ENCODE data around the gene VTI1A.

The VTI1A gene

DNA sequence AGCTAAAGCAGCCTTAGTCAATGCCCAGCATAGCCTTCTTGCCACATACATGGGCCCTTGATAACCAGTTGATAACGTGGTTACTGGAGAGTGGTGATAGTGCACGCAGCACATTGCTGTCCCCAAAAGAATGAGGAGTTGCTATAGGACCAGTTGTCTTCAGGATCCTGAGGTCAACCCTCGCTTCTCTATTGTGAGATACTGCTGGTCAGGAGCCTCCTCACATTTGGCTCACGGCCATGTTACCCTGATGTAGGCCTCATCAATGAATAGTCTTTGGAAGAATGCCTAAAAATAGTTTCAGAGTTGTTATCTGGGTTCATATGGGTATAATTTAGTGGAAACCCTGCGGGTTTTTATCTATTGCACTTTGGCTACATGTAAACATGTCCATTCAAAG lies 230.7 kb downstream of the VTI1A start:
- peaks cover 21% of the 10 kb centered on the region for H3K4me1 ChIP-seq (ENCODE audit: control insufficient read depth, insufficient read depth, low read length)
- no peaks in the 10 kb centered on the region for H3K36me3 ChIP-seq (ENCODE audit: control insufficient read depth, insufficient read depth, low read length)
- no peak overlapping the region for H3K9ac ChIP-seq (ENCODE audit: low read depth, low read length)

DNA sequence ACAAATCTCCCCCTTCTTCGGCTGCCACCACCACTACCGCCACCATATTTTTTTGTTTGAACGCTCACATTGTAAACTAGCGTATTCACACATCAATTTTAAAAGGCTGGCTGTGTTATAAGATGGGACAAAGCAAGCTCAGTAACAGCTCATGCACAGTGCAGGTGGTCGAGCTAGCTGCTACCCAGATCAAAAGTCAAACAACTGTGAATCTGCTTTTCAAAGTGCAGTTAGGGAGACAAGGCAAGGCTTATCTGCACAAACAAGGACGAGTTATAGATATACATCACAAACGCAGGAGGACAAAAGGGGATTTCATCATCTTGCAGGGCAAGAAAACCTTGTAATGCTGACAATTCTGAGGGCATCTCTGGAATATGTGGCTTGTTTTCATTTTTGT lies 231.6 kb downstream of the VTI1A start:
- Histone ChIP-seq H3K9ac (ENCODE audit: low read depth, low read length) (no peak overlapping the region), H3K27me3 (ENCODE audit: control insufficient read depth, insufficient read depth, low read length) (no peaks in the 10 kb centered on the region), H3K9me3 (ENCODE audit: control insufficient read depth, insufficient read depth, low read length) (no peaks in the 10 kb centered on the region), H3K4me1 (ENCODE audit: control insufficient read depth, insufficient read depth, low read length) (peaks cover 21% of the 10 kb centered on the region), H3K36me3 (ENCODE audit: control insufficient read depth, insufficient read depth, low read length) (no peaks in the 10 kb centered on the region), H3K4me3 (ENCODE audit: low read depth, low read length) (no peak overlapping the region)

More for the DNA sequence above, 230.7 kb downstream of the VTI1A start:
- Histone ChIP-seq H3K9me3 (ENCODE audit: control insufficient read depth, insufficient read depth, low read length) (no peaks in the 10 kb centered on the region), H3K27me3 (ENCODE audit: control insufficient read depth, insufficient read depth, low read length) (no peaks in the 10 kb centered on the region), H3K4me3 (ENCODE audit: low read depth, low read length) (no peak overlapping the region)

DNA sequence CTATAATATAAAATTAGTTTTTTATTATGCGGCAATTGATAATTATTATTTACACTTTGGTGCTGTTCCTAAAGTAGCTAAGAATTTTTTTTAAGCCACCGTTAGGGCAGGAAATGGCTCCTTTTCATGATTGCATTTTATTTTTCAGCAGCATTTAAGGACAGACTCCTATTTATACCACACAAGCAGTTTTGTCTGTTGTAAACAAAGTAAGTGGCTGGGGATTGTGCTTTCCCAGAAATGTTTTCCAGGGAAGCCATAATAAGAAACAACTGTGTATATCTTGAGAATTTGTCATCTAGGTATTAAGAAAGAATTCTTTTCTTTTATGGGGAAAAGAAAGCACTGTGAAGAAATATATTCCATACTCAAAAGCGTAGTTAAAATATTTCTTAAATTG lies 232.0 kb downstream of the VTI1A start:
- Histone ChIP-seq H3K4me3 (ENCODE audit: low read depth, low read length) (no peak overlapping the region), H3K9me3 (ENCODE audit: control insufficient read depth, insufficient read depth, low read length) (no peaks in the 10 kb centered on the region), H3K36me3 (ENCODE audit: control insufficient read depth, insufficient read depth, low read length) (no peaks in the 10 kb centered on the region), H3K9ac (ENCODE audit: low read depth, low read length) (no peak overlapping the region), H3K4me1 (ENCODE audit: control insufficient read depth, insufficient read depth, low read length) (peaks cover 21% of the 10 kb centered on the region), H3K27me3 (ENCODE audit: control insufficient read depth, insufficient read depth, low read length) (no peaks in the 10 kb centered on the region)

DNA sequence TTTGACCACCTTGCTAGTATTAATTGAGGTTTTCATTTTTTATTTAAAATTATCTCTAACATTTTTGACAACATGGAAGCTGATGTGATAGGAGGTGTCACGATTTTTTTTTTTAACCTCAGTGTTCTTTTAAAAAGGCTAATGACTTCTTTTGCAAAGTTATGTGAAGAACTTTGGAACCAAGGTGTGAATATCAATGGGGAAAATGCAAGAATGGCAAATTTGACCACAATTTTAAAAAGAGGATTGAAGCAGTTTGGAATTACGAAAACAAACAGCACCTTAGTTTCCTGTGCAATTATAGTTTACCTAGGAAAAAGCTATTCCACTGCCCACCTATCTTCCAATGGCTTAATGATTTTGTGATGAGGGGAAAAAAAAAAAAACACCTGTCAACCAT lies 232.4 kb downstream of the VTI1A start:
- no peak overlapping the region for H3K9ac ChIP-seq (ENCODE audit: low read depth, low read length)
- no peaks in the 10 kb centered on the region for H3K9me3 ChIP-seq (ENCODE audit: control insufficient read depth, insufficient read depth, low read length)
- H3K36me3 ChIP-seq (ENCODE audit: control insufficient read depth, insufficient read depth, low read length), result no peaks in the 10 kb centered on the region
- H3K27me3 ChIP-seq (ENCODE audit: control insufficient read depth, insufficient read depth, low read length), result no peaks in the 10 kb centered on the region
- H3K4me1 ChIP-seq (ENCODE audit: control insufficient read depth, insufficient read depth, low read length), result peaks cover 21% of the 10 kb centered on the region
- H3K4me3 ChIP-seq (ENCODE audit: low read depth, low read length), result no peak overlapping the region

DNA sequence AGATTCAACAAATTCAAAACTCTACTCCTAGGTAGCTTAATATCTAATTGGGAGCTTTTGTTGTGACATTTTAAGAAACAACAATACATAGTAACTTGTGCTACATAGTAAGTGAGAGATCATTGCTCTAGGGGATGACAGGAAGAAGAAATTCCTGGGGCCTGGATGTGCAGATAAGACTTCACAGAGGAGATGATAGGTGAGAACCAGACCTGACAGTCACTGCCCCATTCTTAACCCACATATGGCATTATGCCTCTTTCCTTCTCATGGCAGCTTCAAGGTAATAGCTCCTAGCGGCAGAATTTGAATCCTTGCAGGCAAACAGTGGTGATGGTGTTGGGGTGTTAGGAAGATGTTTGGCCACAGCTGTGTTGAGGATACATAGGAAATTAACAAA lies 233.6 kb downstream of the VTI1A start:
- Histone ChIP-seq H3K4me1 (ENCODE audit: control insufficient read depth, insufficient read depth, low read length) (peaks cover 21% of the 10 kb centered on the region), H3K27me3 (ENCODE audit: control insufficient read depth, insufficient read depth, low read length) (no peaks in the 10 kb centered on the region), H3K36me3 (ENCODE audit: control insufficient read depth, insufficient read depth, low read length) (no peaks in the 10 kb centered on the region), H3K9me3 (ENCODE audit: control insufficient read depth, insufficient read depth, low read length) (no peaks in the 10 kb centered on the region), H3K9ac (ENCODE audit: low read depth, low read length) (no peak overlapping the region), H3K4me3 (ENCODE audit: low read depth, low read length) (no peak overlapping the region)

DNA sequence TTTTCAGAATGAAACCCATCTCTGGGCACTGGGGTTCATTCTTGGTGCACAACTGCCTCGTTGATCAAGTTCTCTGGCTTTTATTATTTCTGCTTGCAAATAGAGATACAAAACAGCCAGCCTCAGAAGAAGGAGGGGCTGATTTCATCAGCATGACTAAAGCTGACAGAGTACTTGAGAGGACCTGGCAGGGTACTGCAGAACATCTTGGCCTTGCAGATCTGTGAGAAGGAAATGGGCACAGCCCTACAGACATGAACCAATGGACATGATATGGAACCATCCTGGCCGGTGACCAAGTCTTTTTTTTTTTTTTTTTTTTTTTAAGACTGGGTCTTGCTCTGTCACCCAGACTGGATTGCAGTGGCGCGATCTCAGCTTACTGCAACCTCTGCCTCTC lies 240.6 kb downstream of the VTI1A start:
- Histone ChIP-seq H3K9ac (ENCODE audit: low read depth, low read length) (no peak overlapping the region), H3K4me1 (ENCODE audit: control insufficient read depth, insufficient read depth, low read length) (no peaks in the 10 kb centered on the region), H3K27me3 (ENCODE audit: control insufficient read depth, insufficient read depth, low read length) (no peaks in the 10 kb centered on the region), H3K4me3 (ENCODE audit: low read depth, low read length) (no peak overlapping the region), H3K9me3 (ENCODE audit: control insufficient read depth, insufficient read depth, low read length) (no peaks in the 10 kb centered on the region), H3K36me3 (ENCODE audit: control insufficient read depth, insufficient read depth, low read length) (no peaks in the 10 kb centered on the region)

DNA sequence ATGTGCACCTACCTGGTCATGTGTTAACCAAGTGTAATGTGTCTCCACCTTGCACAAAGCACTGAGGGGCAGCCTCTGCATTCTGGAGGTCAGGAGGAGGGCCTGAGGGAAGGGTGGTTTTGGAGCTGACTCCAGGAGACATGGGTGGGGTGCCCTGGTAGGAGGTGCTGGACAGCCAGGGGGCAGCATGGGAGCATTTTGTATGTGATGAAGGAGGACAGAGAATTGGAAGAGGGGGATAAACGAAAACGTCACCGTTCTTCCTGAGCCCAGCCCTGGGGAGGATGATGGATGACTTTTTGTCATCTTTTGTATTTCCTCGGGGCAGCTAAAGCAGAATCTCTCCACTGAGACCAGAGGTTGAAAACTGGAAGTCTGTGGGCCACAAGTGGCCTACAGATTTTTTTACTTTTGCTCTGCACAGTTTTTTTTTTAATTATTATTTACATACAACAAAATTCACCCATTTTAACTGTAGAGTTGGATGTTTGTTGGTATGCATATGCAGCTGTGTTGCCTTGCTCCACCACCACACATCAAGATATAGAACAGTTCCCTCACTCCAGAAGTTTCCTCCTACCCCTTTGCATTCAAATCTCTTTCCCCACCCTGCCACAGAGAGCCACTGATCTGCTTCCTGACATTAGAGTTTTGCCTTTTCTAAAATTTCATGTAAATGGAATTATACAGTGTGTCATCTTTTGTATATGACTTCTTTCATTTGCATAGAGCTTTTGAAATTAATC lies 242.5 kb downstream of the VTI1A start:
- Histone ChIP-seq H3K9ac (ENCODE audit: low read depth, low read length) (no peak overlapping the region), H3K27me3 (ENCODE audit: control insufficient read depth, insufficient read depth, low read length) (no peaks in the 10 kb centered on the region), H3K36me3 (ENCODE audit: control insufficient read depth, insufficient read depth, low read length) (no peaks in the 10 kb centered on the region), H3K4me3 (ENCODE audit: low read depth, low read length) (no peak overlapping the region), H3K4me1 (ENCODE audit: control insufficient read depth, insufficient read depth, low read length) (no peaks in the 10 kb centered on the region), H3K9me3 (ENCODE audit: control insufficient read depth, insufficient read depth, low read length) (no peaks in the 10 kb centered on the region)

DNA sequence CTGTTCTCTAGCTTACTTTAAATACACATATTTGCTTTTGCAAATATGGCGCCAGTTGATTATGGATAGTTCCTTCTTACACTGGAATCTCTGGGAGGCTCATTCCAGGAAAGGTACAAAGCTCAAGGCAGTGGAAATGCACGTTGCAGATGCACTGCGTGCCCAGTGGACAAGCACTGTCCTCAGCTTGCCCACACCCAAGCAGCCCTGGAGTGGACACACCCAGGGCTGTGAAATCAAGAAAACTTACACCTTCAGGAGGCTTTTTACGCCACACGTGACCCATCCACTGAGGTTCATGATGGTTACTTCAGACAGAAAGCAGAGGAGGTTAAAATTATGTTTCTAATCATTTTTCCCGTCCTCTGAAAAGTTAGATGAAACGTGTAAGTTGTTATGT lies 248.5 kb downstream of the VTI1A start:
- Histone ChIP-seq H3K9ac (ENCODE audit: low read depth, low read length) (no peak overlapping the region), H3K36me3 (ENCODE audit: control insufficient read depth, insufficient read depth, low read length) (no peaks in the 10 kb centered on the region), H3K4me1 (ENCODE audit: control insufficient read depth, insufficient read depth, low read length) (no peaks in the 10 kb centered on the region), H3K4me3 (ENCODE audit: low read depth, low read length) (no peak overlapping the region), H3K9me3 (ENCODE audit: control insufficient read depth, insufficient read depth, low read length) (no peaks in the 10 kb centered on the region), H3K27me3 (ENCODE audit: control insufficient read depth, insufficient read depth, low read length) (no peaks in the 10 kb centered on the region)

DNA sequence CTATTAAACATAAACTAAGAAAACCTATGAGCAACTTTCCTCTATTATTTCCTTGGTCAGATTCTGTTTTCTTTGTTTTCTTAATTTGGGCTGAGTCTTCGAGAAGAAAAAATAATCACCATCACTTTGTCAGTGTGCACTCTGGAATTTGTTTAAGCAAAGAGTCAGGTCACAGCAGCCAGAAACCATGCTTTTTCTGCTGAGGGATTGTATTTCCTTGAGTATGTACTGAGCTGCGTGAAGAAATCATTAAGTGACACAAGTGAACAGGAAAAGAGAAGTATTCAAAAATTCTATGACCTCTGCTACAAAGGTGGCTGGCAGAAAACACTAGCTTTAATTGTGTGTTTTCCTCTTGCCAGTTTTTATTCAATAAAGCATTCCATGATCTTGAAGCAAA lies 249.6 kb downstream of the VTI1A start:
- no peaks in the 10 kb centered on the region for H3K9me3 ChIP-seq (ENCODE audit: control insufficient read depth, insufficient read depth, low read length)
- no peak overlapping the region for H3K9ac ChIP-seq (ENCODE audit: low read depth, low read length)
- no peak overlapping the region for H3K4me3 ChIP-seq (ENCODE audit: low read depth, low read length)
- H3K4me1 ChIP-seq (ENCODE audit: control insufficient read depth, insufficient read depth, low read length), result no peaks in the 10 kb centered on the region
- no peaks in the 10 kb centered on the region for H3K27me3 ChIP-seq (ENCODE audit: control insufficient read depth, insufficient read depth, low read length)
- no peaks in the 10 kb centered on the region for H3K36me3 ChIP-seq (ENCODE audit: control insufficient read depth, insufficient read depth, low read length)

DNA sequence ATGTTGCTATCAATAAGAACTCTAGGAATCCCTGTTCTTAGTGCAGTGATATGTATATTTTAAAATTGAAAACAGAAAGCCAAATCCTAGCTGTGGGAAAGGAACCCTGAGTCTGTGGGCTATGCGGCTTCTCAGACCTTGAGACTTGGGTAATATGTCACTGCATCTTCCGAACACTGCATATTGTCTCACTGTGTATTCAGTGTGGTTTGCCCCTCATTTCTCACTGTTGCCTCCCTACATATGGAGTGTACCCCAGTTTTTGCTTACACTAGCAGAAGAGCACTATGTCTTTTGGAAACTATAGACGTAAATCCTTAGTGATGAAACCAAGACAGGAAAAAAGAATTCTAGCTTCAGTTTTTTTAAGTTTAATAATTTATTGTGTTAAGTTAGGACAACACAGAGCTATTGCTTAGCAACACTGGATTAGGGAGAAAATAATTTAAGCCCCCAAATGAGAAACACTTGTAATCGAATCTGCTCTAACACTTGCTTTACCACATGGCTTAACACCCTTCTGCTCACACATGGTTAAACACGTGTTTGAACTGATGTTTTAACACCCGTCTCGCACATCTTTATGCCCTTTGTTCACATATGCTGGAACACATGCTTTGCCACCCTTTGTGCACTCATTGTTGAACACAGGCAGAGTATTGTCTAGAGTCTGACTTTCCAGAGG lies 251.3 kb downstream of the VTI1A start:
- H3K27me3 ChIP-seq (ENCODE audit: control insufficient read depth, insufficient read depth, low read length), result no peaks in the 10 kb centered on the region
- no peak overlapping the region for H3K9ac ChIP-seq (ENCODE audit: low read depth, low read length)
- H3K9me3 ChIP-seq (ENCODE audit: control insufficient read depth, insufficient read depth, low read length), result no peaks in the 10 kb centered on the region
- H3K4me1 ChIP-seq (ENCODE audit: control insufficient read depth, insufficient read depth, low read length), result no peaks in the 10 kb centered on the region
- no peaks in the 10 kb centered on the region for H3K36me3 ChIP-seq (ENCODE audit: control insufficient read depth, insufficient read depth, low read length)
- no peak overlapping the region for H3K4me3 ChIP-seq (ENCODE audit: low read depth, low read length)

DNA sequence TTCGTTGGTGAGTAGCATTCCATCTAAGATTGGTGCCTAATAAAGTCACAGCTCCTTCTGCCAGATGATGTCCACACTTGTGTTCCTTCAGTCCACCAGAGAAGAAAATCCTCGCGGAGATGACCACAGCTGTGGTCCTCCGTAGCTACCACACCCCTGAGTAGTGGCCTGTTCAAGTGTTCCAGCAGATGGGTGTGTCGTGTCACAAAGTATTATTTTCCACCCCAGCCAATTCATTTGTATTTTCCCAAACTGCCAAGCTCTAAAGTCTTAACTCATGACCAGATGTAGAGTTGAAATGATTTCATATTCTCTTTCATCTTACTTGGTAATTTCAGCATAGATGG lies 251.8 kb downstream of the VTI1A start:
- H3K9me3 ChIP-seq (ENCODE audit: control insufficient read depth, insufficient read depth, low read length), result no peaks in the 10 kb centered on the region

DNA sequence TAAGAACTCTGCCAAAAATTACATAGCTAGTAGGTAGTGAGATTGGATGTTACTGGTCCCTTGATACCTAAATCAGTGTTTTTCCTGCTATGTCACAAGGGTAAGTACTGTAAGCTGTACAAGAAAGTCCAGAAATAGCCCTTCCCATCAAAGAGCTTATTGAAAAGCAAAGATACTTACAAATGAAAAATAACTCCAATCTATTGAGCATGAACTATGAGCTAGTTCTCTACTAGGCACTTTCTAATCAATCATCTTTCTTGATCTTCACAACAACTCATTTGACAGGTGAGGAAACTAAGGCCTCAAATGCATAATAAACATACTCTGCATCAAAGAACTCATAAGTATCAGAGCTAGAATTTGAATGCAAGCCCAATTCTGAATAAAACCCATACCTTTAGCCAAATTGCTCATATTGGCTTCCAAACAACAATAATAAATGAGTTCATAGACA lies 253.2 kb downstream of the VTI1A start:
- no peaks in the 10 kb centered on the region for H3K27me3 ChIP-seq (ENCODE audit: control insufficient read depth, insufficient read depth, low read length)

More for the DNA sequence above, 251.8 kb downstream of the VTI1A start:
- no peaks in the 10 kb centered on the region for H3K4me1 ChIP-seq (ENCODE audit: control insufficient read depth, insufficient read depth, low read length)
- H3K36me3 ChIP-seq (ENCODE audit: control insufficient read depth, insufficient read depth, low read length), result no peaks in the 10 kb centered on the region
- no peaks in the 10 kb centered on the region for H3K27me3 ChIP-seq (ENCODE audit: control insufficient read depth, insufficient read depth, low read length)
- H3K9ac ChIP-seq (ENCODE audit: low read depth, low read length), result no peak overlapping the region
- H3K4me3 ChIP-seq (ENCODE audit: low read depth, low read length), result no peak overlapping the region

More for the DNA sequence above, 253.2 kb downstream of the VTI1A start:
- Histone ChIP-seq H3K4me3 (ENCODE audit: low read depth, low read length) (no peak overlapping the region), H3K4me1 (ENCODE audit: control insufficient read depth, insufficient read depth, low read length) (no peaks in the 10 kb centered on the region), H3K9me3 (ENCODE audit: control insufficient read depth, insufficient read depth, low read length) (no peaks in the 10 kb centered on the region), H3K36me3 (ENCODE audit: control insufficient read depth, insufficient read depth, low read length) (no peaks in the 10 kb centered on the region), H3K9ac (ENCODE audit: low read depth, low read length) (no peak overlapping the region)

Measured in iPS-15b (cell line).